ENCODE results near the gene MTAP.

Gene MTAP

GRCh38 chr9:21777701-21778100 lies 24.7 kb upstream of the MTAP start:
- no peak overlapping the region for H3K9ac ChIP-seq (ENCODE audit: low read depth, low read length, poor library complexity, severe bottlenecking)
- H3K4me3 ChIP-seq (ENCODE audit: low read length, poor library complexity, severe bottlenecking), result no peak overlapping the region
- H3K79me2 ChIP-seq (ENCODE audit: insufficient read depth, low read length), result no peaks in the 10 kb centered on the region
- no peaks in the 10 kb centered on the region for H3K9me3 ChIP-seq (ENCODE audit: insufficient read depth, low read depth, low read length)
- H3K36me3 ChIP-seq (ENCODE audit: insufficient read depth, low read length), result no peaks in the 10 kb centered on the region
- no peaks in the 10 kb centered on the region for H3F3A ChIP-seq (ENCODE audit: low read depth)
- H4K20me1 ChIP-seq (ENCODE audit: insufficient read depth, low read length, poor library complexity, severe bottlenecking), result no peaks in the 10 kb centered on the region
- TF ChIP-seq CTCF (conservative IDR thresholded peaks at IDR 0.05; ENCODE audit: low read length) (no peak), EZH2phosphoT487 (IDR thresholded peaks at IDR 0.05; ENCODE audit: borderline replicate concordance) (no peak)
- no peaks in the 10 kb centered on the region for H3K9me2 ChIP-seq (replicated peaks; ENCODE audit: low read depth, low read length)
- no peak overlapping the region for H2AFZ ChIP-seq (ENCODE audit: low read length)
- no peaks in the 10 kb centered on the region for H3K27me3 ChIP-seq (ENCODE audit: insufficient read depth, low read length, poor library complexity, severe bottlenecking)
- peak overlapping the region; percentile 49 for H3K4me2 ChIP-seq (ENCODE audit: low read depth, low read length, poor library complexity, severe bottlenecking)
- H3K4me1 ChIP-seq (ENCODE audit: insufficient read depth, low read length, poor library complexity, severe bottlenecking), result peaks cover 13% of the 10 kb centered on the region

- no peaks in the 10 kb centered on the region for H3K9me2 ChIP-seq (replicated peaks; ENCODE audit: low read depth, low read length)
- no peaks in the 10 kb centered on the region for H3K9me3 ChIP-seq (ENCODE audit: insufficient read depth, low read depth, low read length)
- no peaks in the 10 kb centered on the region for H4K20me1 ChIP-seq (ENCODE audit: insufficient read depth, low read length, poor library complexity, severe bottlenecking)
- TF ChIP-seq CTCF (conservative IDR thresholded peaks at IDR 0.05; ENCODE audit: low read length) (no peak), EZH2phosphoT487 (IDR thresholded peaks at IDR 0.05; ENCODE audit: borderline replicate concordance) (no peak)
- H3K9ac ChIP-seq (ENCODE audit: low read depth, low read length, poor library complexity, severe bottlenecking), result no peak overlapping the region
- H3K79me2 ChIP-seq (ENCODE audit: insufficient read depth, low read length), result no peaks in the 10 kb centered on the region
- H3K4me2 ChIP-seq (ENCODE audit: low read depth, low read length, poor library complexity, severe bottlenecking), result peak overlapping the region; percentile 49
- no peaks in the 10 kb centered on the region for H3K36me3 ChIP-seq (ENCODE audit: insufficient read depth, low read length)
- no peaks in the 10 kb centered on the region for H3K27me3 ChIP-seq (ENCODE audit: insufficient read depth, low read length, poor library complexity, severe bottlenecking)
- no peaks in the 10 kb centered on the region for H3F3A ChIP-seq (ENCODE audit: low read depth)
- peaks cover 13% of the 10 kb centered on the region for H3K4me1 ChIP-seq (ENCODE audit: insufficient read depth, low read length, poor library complexity, severe bottlenecking)
- no peak overlapping the region for H2AFZ ChIP-seq (ENCODE audit: low read length)
- H3K4me3 ChIP-seq (ENCODE audit: low read length, poor library complexity, severe bottlenecking), result no peak overlapping the region
These were observed 24.1 kb upstream of the MTAP start for GRCh38 chr9:21778304-21778703.

- Histone ChIP-seq H3K9me2 (replicated peaks; ENCODE audit: low read depth, low read length) (no peaks in the 10 kb centered on the region), H3K4me1 (ENCODE audit: insufficient read depth, low read length, poor library complexity, severe bottlenecking) (peaks cover 13% of the 10 kb centered on the region), H3K79me2 (ENCODE audit: insufficient read depth, low read length) (no peaks in the 10 kb centered on the region), H3K9me3 (ENCODE audit: insufficient read depth, low read depth, low read length) (no peaks in the 10 kb centered on the region), H3F3A (ENCODE audit: low read depth) (no peaks in the 10 kb centered on the region), H3K9ac (ENCODE audit: low read depth, low read length, poor library complexity, severe bottlenecking) (no peak overlapping the region), H3K36me3 (ENCODE audit: insufficient read depth, low read length) (no peaks in the 10 kb centered on the region), H3K4me3 (ENCODE audit: low read length, poor library complexity, severe bottlenecking) (no peak overlapping the region), H2AFZ (ENCODE audit: low read length) (no peak overlapping the region), H4K20me1 (ENCODE audit: insufficient read depth, low read length, poor library complexity, severe bottlenecking) (no peaks in the 10 kb centered on the region), H3K4me2 (ENCODE audit: low read depth, low read length, poor library complexity, severe bottlenecking) (no peak overlapping the region), H3K27me3 (ENCODE audit: insufficient read depth, low read length, poor library complexity, severe bottlenecking) (no peaks in the 10 kb centered on the region)
- no peak for TF ChIP-seq CTCF (conservative IDR thresholded peaks at IDR 0.05; ENCODE audit: low read length)
- no peak for TF ChIP-seq EZH2phosphoT487 (IDR thresholded peaks at IDR 0.05; ENCODE audit: borderline replicate concordance)
These were observed 23.0 kb upstream of the MTAP start for GRCh38 chr9:21779397-21779796.
